HepG2 (cell line): ENCODE data around the gene COL9A3. TPM values are rescaled to one million over a fixed set of nuclear protein-coding genes. Genes with fewer than 3 reads are reported as not detected.

Source experiments
- ATAC-seq: fragments of 200-7000 bp; cut with Tn5 transposase; 3 replicates; pipeline ENCODE4 v1.9.1; 2020; ENCODE audit warnings: mild to moderate bottlenecking, moderate library complexity
- BruUV-seq: library from RNA; stranded (reverse); fragments of 400-500 nt; replicated peaks from 2 replicates; lab custom pipeline; 2021; lab: Mats Ljungman, UMichigan
- CTCF ChIA-PET: fragments of 300-600 bp; formaldehyde crosslinking; extraction: SDS; loops from one replicate; lab custom pipeline; 2021; ENCODE audit warnings: low total read pairs, inconsistent platforms, low intra/inter-chr PET ratio; lab: Yijun Ruan, JAX
- POLR2A ChIA-PET: fragments of 350-600 bp; sonication (Branson Sonifier 250); formaldehyde crosslinking; loops from one replicate; lab custom pipeline; 2020; ENCODE audit warnings: antibody characterized with exemption, inconsistent platforms; lab: Yijun Ruan, JAX
- DNase-seq: peaks from one replicate; pipeline ENCODE4 v3.0.0-alpha.2; 2015; ENCODE audit warnings: low spot score
- FAIRE-seq: peaks from 3 replicates; lab custom pipeline; 2011; peaks lifted over from hg19 to GRCh38; lab: Jason Lieb, UNC
- H2AFZ ChIP-seq: one replicate; pipeline ENCODE4 v1.6.1; 2011; ENCODE audit warnings: low read length, inconsistent platforms
- H3K27ac ChIP-seq: fragments of 300-600 bp; 3 replicates; pipeline ENCODE4 v1.8.0; 2011; ENCODE audit warnings: mixed run types, mild to moderate bottlenecking, mixed read lengths, low read length, inconsistent platforms; ENCODE audit not compliant: insufficient read depth; ENCODE audit errors: extremely low read length
- H3K27me3 ChIP-seq, 2 experiments: fragments of 200-600 bp in 1 of 2; 2 replicates in 1 of 2; 3 replicates in 1 of 2; pipeline versions ENCODE4 v1.6.0 to v1.8.0; 2011; ENCODE audit warnings: low read length in 2 of 2, mild to moderate bottlenecking in 2 of 2, moderate library complexity in 2 of 2, inconsistent platforms in 1 of 2; ENCODE audit not compliant: insufficient read depth in 2 of 2, control insufficient read depth in 1 of 2
- H3K36me3 ChIP-seq, 2 experiments: fragments of 200-600 bp in 1 of 2; replicated peaks in 1 of 2; 2 replicates in 1 of 2; 3 replicates in 1 of 2; pipeline versions ENCODE4 v1.5.1 to v1.8.0; 2011; ENCODE audit warnings: low read length in 2 of 2, inconsistent platforms in 1 of 2; ENCODE audit not compliant: insufficient read depth in 2 of 2, control insufficient read depth in 1 of 2
- H3K4me1 ChIP-seq: 2 replicates; pipeline ENCODE4 v1.5.1; 2012; ENCODE audit warnings: low read length, inconsistent platforms; ENCODE audit not compliant: insufficient read depth
- H3K4me2 ChIP-seq: 2 replicates; pipeline ENCODE4 v1.6.0; 2011; ENCODE audit warnings: low read depth, low read length, inconsistent platforms
- H3K4me3 ChIP-seq, 3 experiments: fragments of 200-600 bp in 1 of 3; sonication (generic), shearing (Covaris generic) in 1 of 3; replicated peaks in 1 of 3; 2 replicates each; pipeline ENCODE4 v1.5.1; 2011 to 2016; ENCODE audit warnings: low read length in 3 of 3, inconsistent platforms in 2 of 3, low read depth in 2 of 3, mild to moderate bottlenecking in 2 of 3, control low read depth in 1 of 3, mixed read lengths in 1 of 3; ENCODE audit not compliant: insufficient read depth in 1 of 3
- H3K79me2 ChIP-seq: one replicate; pipeline ENCODE4 v1.6.1; 2011; ENCODE audit warnings: low read length, inconsistent platforms; ENCODE audit not compliant: insufficient read depth
- H3K9ac ChIP-seq: 2 replicates; pipeline ENCODE4 v1.6.0; 2011; ENCODE audit warnings: mild to moderate bottlenecking, low read depth, low read length, inconsistent platforms; ENCODE audit not compliant: insufficient read depth
- H3K9me3 ChIP-seq: 2 replicates; pipeline ENCODE4 v1.5.1; 2012; ENCODE audit warnings: mild to moderate bottlenecking, low read length
- H4K20me1 ChIP-seq: 2 replicates; pipeline ENCODE4 v1.6.0; 2011; ENCODE audit warnings: inconsistent platforms, mild to moderate bottlenecking, low read length, moderate library complexity; ENCODE audit not compliant: insufficient read depth
- AGO1 ChIP-seq: fragments of 200-400 bp; formaldehyde crosslinking; IDR thresholded peaks from 2 replicates; pipeline ENCODE4 v1.6.1; 2017; ENCODE audit warnings: mild to moderate bottlenecking, low read depth, low read length, moderate library complexity; ENCODE audit not compliant: poor library complexity, severe bottlenecking
- CEBPB ChIP-seq: IDR thresholded peaks from 2 replicates; pipeline ENCODE4 v1.6.1; 2011; ENCODE audit warnings: low read depth, low read length, improper control_type of control experiment, borderline replicate concordance
- FOXK1 ChIP-seq: sonication (generic); formaldehyde crosslinking; IDR thresholded peaks from 2 replicates; pipeline ENCODE4 v1.4.0; 2020; ENCODE audit warnings: low read depth, missing genetic modification reagents, borderline replicate concordance
- HDAC6 ChIP-seq: fragments of 200-600 bp; sonication (generic); IDR thresholded peaks from 2 replicates; pipeline ENCODE4 v1.7.0; 2017; ENCODE audit warnings: mild to moderate bottlenecking, antibody characterized with exemption, low read length, low read depth
- JARID2 ChIP-seq: sonication (generic); formaldehyde crosslinking; IDR thresholded peaks from 2 replicates; pipeline ENCODE4 v1.8.1; 2023; ENCODE audit warnings: missing genetic modification reagents, inconsistent platforms; ENCODE audit not compliant: insufficient replicate concordance
- MAF1 ChIP-seq: sonication (generic); formaldehyde crosslinking; IDR thresholded peaks from 2 replicates; pipeline ENCODE4 v1.5.0; 2020; ENCODE audit warnings: missing genetic modification reagents, borderline replicate concordance
- PTBP1 ChIP-seq: fragments of 200-400 bp; formaldehyde crosslinking; IDR thresholded peaks from 2 replicates; pipeline ENCODE4 v1.6.1; 2018; ENCODE audit warnings: low read length, low read depth; ENCODE audit not compliant: poor library complexity, severe bottlenecking
- RBFOX2 ChIP-seq: fragments of 200-400 bp; formaldehyde crosslinking; IDR thresholded peaks from 2 replicates; pipeline ENCODE4 v1.6.1; 2017; ENCODE audit warnings: low read depth, mild to moderate bottlenecking, low read length
- TAF1 ChIP-seq: sonication (generic); formaldehyde crosslinking; IDR thresholded peaks from 2 replicates; pipeline ENCODE4 v1.4.0; 2020; ENCODE audit warnings: missing genetic modification reagents
- TBX2 ChIP-seq: sonication (generic); formaldehyde crosslinking; IDR thresholded peaks from 2 replicates; pipeline ENCODE4 v1.5.0; 2020; ENCODE audit warnings: missing genetic modification reagents, mild to moderate bottlenecking, borderline replicate concordance
- ZNF367 ChIP-seq: sonication (generic); formaldehyde crosslinking; IDR thresholded peaks from 2 replicates; pipeline ENCODE4 v1.4.0; 2020; ENCODE audit warnings: missing genetic modification reagents, borderline replicate concordance
- WGBS: methylation state at CpG from one replicate; pipeline ENCODE4 v1.1.6; 2017; ENCODE audit warnings: low lambda C conversion rate; 5-methylcytosine and 5-hydroxymethylcytosine counted together
- in situ Hi-C: cut with HindIII; loops from 2 replicates; pipeline ENCODE4 v1.10.0; 2017; ENCODE audit warnings: low pct_unique_long_range_greater_than_20kb; ENCODE audit not compliant: extremely low pct_ligation_motif_present
- intact Hi-C: fragments of 100-400 bp; cut with micrococcal nuclease; formaldehyde crosslinking; loops from one replicate; pipeline ENCODE4 v1.10.0; 2022; ENCODE audit not compliant: unreplicated experiment
- polyA plus RNA-seq, 8 experiments: library from polyadenylated mRNA; depleted of rRNA in 3 of 8; stranded (reverse) in 7 of 8; unstranded in 1 of 8; fragments of >200 nt; fragmentation: Illumina TruSeq in 4 of 8; extraction: Trizol in 4 of 8; gene quantifications; 2 replicates each; pipeline versions ENCODE4 v1.2.1 to v1.2.3, GENCODE V29; 2011 to 2016; ENCODE audit warnings: low read depth in 4 of 8, missing spikeins in 1 of 8, mixed read lengths in 1 of 8; ENCODE audit not compliant: insufficient read depth in 1 of 8
- total RNA-seq, 5 experiments: library from RNA; depleted of rRNA; stranded (reverse); fragments of >200 nt; fragmentation: Illumina TruSeq; extraction: Trizol; gene quantifications; 2 replicates each; pipeline ENCODE4 v1.2.3, GENCODE V29; 2016; ENCODE audit warnings: low read depth in 1 of 5
- TF ChIP-seq, protein P1 (sequence below): IDR thresholded peaks from 2 replicates; pipeline ENCODE4 v1.6.1; 2016; ENCODE audit warnings: mild to moderate bottlenecking
- TF ChIP-seq, protein P2 (sequence below): sonication (generic); formaldehyde crosslinking; IDR thresholded peaks from 2 replicates; pipeline ENCODE4 v1.4.0; 2020; ENCODE audit warnings: missing genetic modification reagents, borderline replicate concordance
- TF ChIP-seq, protein P3 (sequence below): sonication (generic); formaldehyde crosslinking; IDR thresholded peaks from 2 replicates; pipeline ENCODE4 v1.4.0; 2020; ENCODE audit warnings: missing genetic modification reagents, mild to moderate bottlenecking, borderline replicate concordance
- TF ChIP-seq, protein P4 (sequence below): sonication (generic); formaldehyde crosslinking; IDR thresholded peaks from 2 replicates; pipeline ENCODE4 v1.5.1; 2020; ENCODE audit warnings: mild to moderate bottlenecking, missing genetic modification reagents, moderate library complexity

Gene COL9A3
- total and polyA plus RNA-seq, 2 of the 13 experiments (the other 11 are each of a cell fraction or from before 2014, with no cell fraction given): 155 to 204 TPM

DNA sequence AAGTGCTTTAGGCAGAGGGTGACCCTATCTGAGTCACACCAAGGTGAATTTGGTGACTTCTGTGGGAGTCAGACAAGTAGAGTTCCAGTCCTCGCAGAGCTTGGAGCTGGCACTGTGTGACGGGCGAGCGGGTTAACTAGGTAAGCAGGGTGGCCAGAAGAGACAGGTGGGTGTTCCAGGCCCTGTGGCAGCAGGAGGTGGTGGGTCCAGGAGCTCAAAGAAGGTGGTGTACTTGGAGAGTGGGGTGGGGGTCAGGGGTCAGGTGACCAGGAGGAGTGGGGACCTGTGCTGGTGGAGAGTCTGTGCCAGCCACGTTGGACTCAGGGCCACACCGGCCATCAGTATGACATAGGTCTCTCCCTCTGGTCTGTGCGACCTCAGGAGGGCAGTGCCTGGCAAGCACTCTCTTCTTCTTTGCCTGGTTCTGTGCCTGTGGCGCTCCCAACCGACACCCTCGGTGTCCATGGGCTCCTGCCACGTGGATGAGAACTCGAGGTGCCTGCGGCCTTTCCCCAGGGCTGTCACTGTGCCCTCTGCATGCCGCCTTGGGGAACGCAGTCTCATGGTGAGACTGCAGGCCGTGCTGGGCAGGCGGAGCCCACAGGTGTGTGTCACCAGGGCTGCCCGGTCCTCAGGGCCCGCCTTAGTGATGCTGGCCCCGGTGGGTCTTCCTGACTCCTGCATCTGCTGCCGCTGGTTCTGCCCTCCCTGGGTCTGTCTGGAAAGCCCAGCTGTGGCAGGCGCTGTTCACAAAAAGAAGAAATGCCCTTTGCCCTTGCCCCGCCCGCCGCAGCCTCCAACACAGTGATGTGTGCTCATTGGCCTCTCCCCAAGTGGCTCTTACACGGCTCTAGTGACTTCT, 18.9 kb upstream of the COL9A3 start:
- peak overlapping the region; percentile 89 for H3K4me2 ChIP-seq
- BruUV-seq: no TSS peak
- H3K9me3 ChIP-seq: no peaks in the 10 kb centered on the region
- peaks cover 27 to 36% of the 10 kb centered on the region in 2 experiments for H3K36me3 ChIP-seq
- ATAC-seq (no peak), DNase-seq (no peak), FAIRE-seq (no peak)
- ChIA-PET POLR2A (interaction anchor here (0.8 to 1.0 kb wide), 2 partner anchors 19 to 25 kb away, joined by 3 to 4 read pairs; partner anchors contain the start of gene COL9A3), CTCF (no interaction called here)
- 85% methylated on average over 20 of the region's 26 CpGs for WGBS
- peaks cover 1 to 4% of the 10 kb centered on the region in 2 experiments; a peak in 3 of 5 replicates for H3K27me3 ChIP-seq
- H2AFZ ChIP-seq: no peak overlapping the region
- H3K27ac ChIP-seq: peak overlapping the region; percentile 38
- peak overlapping the region in 1 of 3 experiments; percentile 79; a peak in 1 of 6 replicates for H3K4me3 ChIP-seq
- peaks cover 5% of the 10 kb centered on the region; the same call in 1 of the 2 replicates for H4K20me1 ChIP-seq
- intact Hi-C loops: loop anchor here (10.0 kb wide), 1 partner anchor 423 kb away; no protein-coding TSS in a partner anchor
- peaks cover 8% of the 10 kb centered on the region for H3K79me2 ChIP-seq
- in situ Hi-C loops: loop anchor here (25.0 kb wide), 1 partner anchor 286 kb away; no protein-coding TSS in a partner anchor
- peaks cover 32% of the 10 kb centered on the region for H3K4me1 ChIP-seq
- H3K9ac ChIP-seq: peak overlapping the region; percentile 68; the same call in 1 of the 2 replicates
- TF ChIP-seq, protein P1, sequence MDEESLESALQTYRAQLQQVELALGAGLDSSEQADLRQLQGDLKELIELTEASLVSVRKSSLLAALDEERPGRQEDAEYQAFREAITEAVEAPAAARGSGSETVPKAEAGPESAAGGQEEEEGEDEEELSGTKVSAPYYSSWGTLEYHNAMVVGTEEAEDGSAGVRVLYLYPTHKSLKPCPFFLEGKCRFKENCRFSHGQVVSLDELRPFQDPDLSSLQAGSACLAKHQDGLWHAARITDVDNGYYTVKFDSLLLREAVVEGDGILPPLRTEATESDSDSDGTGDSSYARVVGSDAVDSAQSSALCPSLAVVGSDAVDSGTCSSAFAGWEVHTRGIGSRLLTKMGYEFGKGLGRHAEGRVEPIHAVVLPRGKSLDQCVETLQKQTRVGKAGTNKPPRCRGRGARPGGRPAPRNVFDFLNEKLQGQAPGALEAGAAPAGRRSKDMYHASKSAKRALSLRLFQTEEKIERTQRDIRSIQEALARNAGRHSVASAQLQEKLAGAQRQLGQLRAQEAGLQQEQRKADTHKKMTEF (CRISPR knock-in tag): no peak
- TF ChIP-seq ZNF367 (no peak), AGO1 (peak; percentile 57), PTBP1 (no peak), JARID2 (CRISPR knock-in tag) (no peak), TAF1 (0 out of 2 replicates have a peak, but pooled peaks have one; percentile 22), TBX2 (CRISPR knock-in tag) (no peak), RBFOX2 (peak; percentile 74), CEBPB (no peak), FOXK1 (CRISPR knock-in tag) (no peak), MAF1 (CRISPR knock-in tag) (no peak), HDAC6 (no peak)
- TF ChIP-seq, protein P2, sequence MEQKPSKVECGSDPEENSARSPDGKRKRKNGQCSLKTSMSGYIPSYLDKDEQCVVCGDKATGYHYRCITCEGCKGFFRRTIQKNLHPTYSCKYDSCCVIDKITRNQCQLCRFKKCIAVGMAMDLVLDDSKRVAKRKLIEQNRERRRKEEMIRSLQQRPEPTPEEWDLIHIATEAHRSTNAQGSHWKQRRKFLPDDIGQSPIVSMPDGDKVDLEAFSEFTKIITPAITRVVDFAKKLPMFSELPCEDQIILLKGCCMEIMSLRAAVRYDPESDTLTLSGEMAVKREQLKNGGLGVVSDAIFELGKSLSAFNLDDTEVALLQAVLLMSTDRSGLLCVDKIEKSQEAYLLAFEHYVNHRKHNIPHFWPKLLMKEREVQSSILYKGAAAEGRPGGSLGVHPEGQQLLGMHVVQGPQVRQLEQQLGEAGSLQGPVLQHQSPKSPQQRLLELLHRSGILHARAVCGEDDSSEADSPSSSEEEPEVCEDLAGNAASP (CRISPR knock-in tag): no peak
- TF ChIP-seq, protein P3, sequence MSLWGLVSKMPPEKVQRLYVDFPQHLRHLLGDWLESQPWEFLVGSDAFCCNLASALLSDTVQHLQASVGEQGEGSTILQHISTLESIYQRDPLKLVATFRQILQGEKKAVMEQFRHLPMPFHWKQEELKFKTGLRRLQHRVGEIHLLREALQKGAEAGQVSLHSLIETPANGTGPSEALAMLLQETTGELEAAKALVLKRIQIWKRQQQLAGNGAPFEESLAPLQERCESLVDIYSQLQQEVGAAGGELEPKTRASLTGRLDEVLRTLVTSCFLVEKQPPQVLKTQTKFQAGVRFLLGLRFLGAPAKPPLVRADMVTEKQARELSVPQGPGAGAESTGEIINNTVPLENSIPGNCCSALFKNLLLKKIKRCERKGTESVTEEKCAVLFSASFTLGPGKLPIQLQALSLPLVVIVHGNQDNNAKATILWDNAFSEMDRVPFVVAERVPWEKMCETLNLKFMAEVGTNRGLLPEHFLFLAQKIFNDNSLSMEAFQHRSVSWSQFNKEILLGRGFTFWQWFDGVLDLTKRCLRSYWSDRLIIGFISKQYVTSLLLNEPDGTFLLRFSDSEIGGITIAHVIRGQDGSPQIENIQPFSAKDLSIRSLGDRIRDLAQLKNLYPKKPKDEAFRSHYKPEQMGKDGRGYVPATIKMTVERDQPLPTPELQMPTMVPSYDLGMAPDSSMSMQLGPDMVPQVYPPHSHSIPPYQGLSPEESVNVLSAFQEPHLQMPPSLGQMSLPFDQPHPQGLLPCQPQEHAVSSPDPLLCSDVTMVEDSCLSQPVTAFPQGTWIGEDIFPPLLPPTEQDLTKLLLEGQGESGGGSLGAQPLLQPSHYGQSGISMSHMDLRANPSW (CRISPR knock-in tag): no peak
- TF ChIP-seq, protein P4, sequence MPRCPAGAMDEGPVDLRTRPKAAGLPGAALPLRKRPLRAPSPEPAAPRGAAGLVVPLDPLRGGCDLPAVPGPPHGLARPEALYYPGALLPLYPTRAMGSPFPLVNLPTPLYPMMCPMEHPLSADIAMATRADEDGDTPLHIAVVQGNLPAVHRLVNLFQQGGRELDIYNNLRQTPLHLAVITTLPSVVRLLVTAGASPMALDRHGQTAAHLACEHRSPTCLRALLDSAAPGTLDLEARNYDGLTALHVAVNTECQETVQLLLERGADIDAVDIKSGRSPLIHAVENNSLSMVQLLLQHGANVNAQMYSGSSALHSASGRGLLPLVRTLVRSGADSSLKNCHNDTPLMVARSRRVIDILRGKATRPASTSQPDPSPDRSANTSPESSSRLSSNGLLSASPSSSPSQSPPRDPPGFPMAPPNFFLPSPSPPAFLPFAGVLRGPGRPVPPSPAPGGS (CRISPR knock-in tag): peak; percentile 8; the same call in 1 of the 2 replicates
